Measurements from ENCODE around the gene MACC1. TPM values are rescaled to one million over a fixed set of nuclear protein-coding genes. Genes with fewer than 3 reads are reported as not detected.

MACC1 gene
- total RNA-seq, 1 donor from 2014 or later, result not detected

DNA sequence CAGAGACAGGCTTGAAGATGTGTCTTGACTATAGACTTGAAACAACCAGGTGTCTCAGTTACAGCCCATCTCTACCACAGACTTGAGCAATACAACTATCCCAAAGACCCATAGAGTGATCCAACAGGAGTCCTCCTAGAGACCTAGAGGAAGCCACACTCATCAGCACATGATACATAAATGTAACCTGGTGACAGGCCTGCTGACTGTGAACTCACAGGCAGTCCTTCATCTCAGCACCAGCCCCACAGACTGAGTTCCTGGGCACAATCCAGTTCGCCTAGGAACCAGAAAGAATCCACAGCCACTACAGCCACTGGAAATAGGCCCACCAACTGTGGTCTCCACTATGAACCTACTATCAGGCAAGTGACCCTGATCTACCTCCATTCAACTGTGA lies 121.3 kb downstream of the MACC1 start:
- Histone ChIP-seq H3K9me3 (peaks cover 0 to 9% of the 10 kb centered on the region in 2 donors), H3K27ac (no peak overlapping the region), H3K4me1 (no peaks in the 10 kb centered on the region), H3K4me3 (no peak overlapping the region), H3K27me3 (no peaks in the 10 kb centered on the region), H3K36me3 (no peaks in the 10 kb centered on the region)
- TF ChIP-seq, protein P1, sequence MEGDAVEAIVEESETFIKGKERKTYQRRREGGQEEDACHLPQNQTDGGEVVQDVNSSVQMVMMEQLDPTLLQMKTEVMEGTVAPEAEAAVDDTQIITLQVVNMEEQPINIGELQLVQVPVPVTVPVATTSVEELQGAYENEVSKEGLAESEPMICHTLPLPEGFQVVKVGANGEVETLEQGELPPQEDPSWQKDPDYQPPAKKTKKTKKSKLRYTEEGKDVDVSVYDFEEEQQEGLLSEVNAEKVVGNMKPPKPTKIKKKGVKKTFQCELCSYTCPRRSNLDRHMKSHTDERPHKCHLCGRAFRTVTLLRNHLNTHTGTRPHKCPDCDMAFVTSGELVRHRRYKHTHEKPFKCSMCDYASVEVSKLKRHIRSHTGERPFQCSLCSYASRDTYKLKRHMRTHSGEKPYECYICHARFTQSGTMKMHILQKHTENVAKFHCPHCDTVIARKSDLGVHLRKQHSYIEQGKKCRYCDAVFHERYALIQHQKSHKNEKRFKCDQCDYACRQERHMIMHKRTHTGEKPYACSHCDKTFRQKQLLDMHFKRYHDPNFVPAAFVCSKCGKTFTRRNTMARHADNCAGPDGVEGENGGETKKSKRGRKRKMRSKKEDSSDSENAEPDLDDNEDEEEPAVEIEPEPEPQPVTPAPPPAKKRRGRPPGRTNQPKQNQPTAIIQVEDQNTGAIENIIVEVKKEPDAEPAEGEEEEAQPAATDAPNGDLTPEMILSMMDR (IDR thresholded peaks at IDR 0.05), result no peak
- intact Hi-C loops (cut with DNase I), result no loop called here
- DNase-seq (ENCODE audit: low spot score in 2 of 2), result no peak

DNA sequence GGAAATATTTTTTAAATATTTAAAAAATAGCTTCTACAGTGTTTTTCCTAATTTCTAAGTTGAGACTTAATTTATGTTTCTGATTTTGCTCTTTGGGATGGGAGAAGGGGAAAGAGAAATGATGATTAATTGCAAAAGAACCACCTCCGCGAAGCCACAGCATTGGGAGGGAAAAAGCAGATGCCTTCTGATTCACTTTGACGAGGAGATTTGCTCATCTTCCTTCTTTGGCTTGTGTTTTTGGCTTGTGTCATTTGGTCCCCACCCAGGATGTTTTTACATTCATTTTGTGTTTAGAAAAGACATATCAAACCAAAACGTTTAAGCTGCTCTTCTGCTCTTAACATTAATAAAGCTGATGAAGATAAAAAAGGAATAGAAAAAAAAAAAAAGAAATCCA lies 121.7 kb downstream of the MACC1 start:
- H3K27me3 ChIP-seq, result no peaks in the 10 kb centered on the region
- H3K4me1 ChIP-seq, result no peaks in the 10 kb centered on the region
- no peak for DNase-seq (ENCODE audit: low spot score in 2 of 2)
- no peaks in the 10 kb centered on the region for H3K36me3 ChIP-seq
- peaks cover 0 to 9% of the 10 kb centered on the region in 2 donors for H3K9me3 ChIP-seq
- TF ChIP-seq, protein P1 (IDR thresholded peaks at IDR 0.05), result no peak
- no peak overlapping the region for H3K4me3 ChIP-seq
- no peak overlapping the region for H3K27ac ChIP-seq
- intact Hi-C loops (cut with DNase I), result no loop called here

DNA sequence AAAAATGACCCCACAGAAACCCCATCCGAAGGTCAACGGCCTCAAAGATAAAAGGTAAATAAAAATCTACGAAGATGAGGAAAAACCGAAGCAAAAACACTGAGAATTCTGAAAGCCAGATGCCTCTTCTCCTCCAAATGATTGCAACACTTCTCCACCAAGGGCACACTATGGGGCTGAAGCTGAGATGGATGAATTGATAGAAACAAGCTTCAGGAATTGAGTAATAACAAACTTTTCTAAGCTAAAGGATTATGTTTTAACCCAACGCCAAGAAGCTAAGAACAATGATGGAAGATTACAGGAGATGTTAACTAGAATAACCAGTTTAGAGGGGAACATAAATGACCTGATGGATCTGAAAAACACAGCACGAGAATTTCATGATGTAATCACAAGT lies 127.8 kb downstream of the MACC1 start:
- Histone ChIP-seq H3K27me3 (no peaks in the 10 kb centered on the region), H3K4me1 (no peaks in the 10 kb centered on the region), H3K27ac (no peak overlapping the region), H3K36me3 (no peaks in the 10 kb centered on the region), H3K4me3 (no peak overlapping the region), H3K9me3 (no peaks in the 10 kb centered on the region)
- TF ChIP-seq, protein P1 (IDR thresholded peaks at IDR 0.05), result no peak
- intact Hi-C loops (cut with DNase I), result no loop called here
- DNase-seq (ENCODE audit: low spot score in 2 of 2), result no peak

DNA sequence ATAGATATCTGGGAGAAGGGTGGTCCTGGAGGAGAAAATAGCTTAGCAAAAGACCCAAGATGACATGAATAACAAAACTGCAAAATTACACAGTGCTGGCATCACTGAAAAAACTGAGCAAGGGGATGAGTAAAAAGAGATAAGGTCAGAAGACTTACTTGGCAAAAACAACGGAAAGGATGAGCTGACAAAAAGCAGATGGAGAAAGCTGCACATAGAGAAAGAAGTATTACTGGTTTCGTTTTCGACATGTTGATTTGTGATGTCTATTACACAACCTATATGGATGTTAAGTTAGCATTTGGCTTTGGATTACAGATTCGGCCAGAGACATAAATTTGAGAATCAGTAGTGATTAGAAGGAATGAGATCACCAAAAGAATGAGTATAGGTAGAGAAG lies 132.1 kb downstream of the MACC1 start:
- Histone ChIP-seq H3K27me3 (no peaks in the 10 kb centered on the region), H3K4me3 (no peak overlapping the region), H3K4me1 (no peaks in the 10 kb centered on the region), H3K36me3 (no peaks in the 10 kb centered on the region), H3K27ac (no peak overlapping the region), H3K9me3 (no peaks in the 10 kb centered on the region)
- DNase-seq (ENCODE audit: low spot score in 2 of 2), result no peak
- intact Hi-C loops (cut with DNase I), result no loop called here
- TF ChIP-seq, protein P1 (IDR thresholded peaks at IDR 0.05), result no peak

Other genes with a start within 250 kb of the MACC1 start
- gene ITGB8, start 113.5 kb upstream of the MACC1 start, total RNA-seq, result 7.9 TPM